H9 (cell line): ENCODE results near the gene AEBP2. TPM values are rescaled to one million over a fixed set of nuclear protein-coding genes. Genes with fewer than 3 reads are reported as not detected.

Experiments used
- DNase-seq: peaks from one replicate; pipeline ENCODE4 v3.0.0-alpha.2; 2017
- H2AFZ ChIP-seq: one replicate; pipeline ENCODE4 v1.6.1; 2013; ENCODE audit warnings: mild to moderate bottlenecking, low read length, control low read depth, moderate library complexity
- H2AK5ac ChIP-seq: 2 replicates; pipeline ENCODE4 v1.6.1; 2013; ENCODE audit warnings: low read length, control low read depth, mixed read lengths; ENCODE audit not compliant: insufficient read length
- H2BK120ac ChIP-seq: one replicate; pipeline ENCODE4 v1.6.1; 2013; ENCODE audit warnings: low read depth, mild to moderate bottlenecking, low read length, control low read depth, inconsistent platforms; ENCODE audit not compliant: poor library complexity, severe bottlenecking
- H2BK12ac ChIP-seq: 2 replicates; pipeline ENCODE4 v1.6.1; 2013; ENCODE audit warnings: low read length, control low read depth, mixed read lengths, low read depth; ENCODE audit not compliant: insufficient read length
- H2BK15ac ChIP-seq: 2 replicates; pipeline ENCODE4 v1.6.1; 2013; ENCODE audit warnings: low read depth, low read length, control low read depth
- H2BK20ac ChIP-seq: one replicate; pipeline ENCODE4 v1.6.1; 2013; ENCODE audit warnings: low read depth, mild to moderate bottlenecking, low read length, control low read depth, inconsistent platforms; ENCODE audit not compliant: poor library complexity, severe bottlenecking
- H2BK5ac ChIP-seq: 2 replicates; pipeline ENCODE4 v1.6.1; 2013; ENCODE audit warnings: low read length, control low read depth, mixed read lengths; ENCODE audit not compliant: insufficient read length
- H3K14ac ChIP-seq: 2 replicates; pipeline ENCODE4 v1.6.1; 2013; ENCODE audit warnings: low read length, control low read depth; ENCODE audit not compliant: insufficient read depth
- H3K18ac ChIP-seq: 2 replicates; pipeline ENCODE4 v1.6.1; 2013; ENCODE audit warnings: low read depth, mild to moderate bottlenecking, mixed read lengths, low read length, control low read depth; ENCODE audit not compliant: insufficient read length
- H3K23ac ChIP-seq: 2 replicates; pipeline ENCODE4 v1.6.1; 2013; ENCODE audit warnings: low read length, control low read depth, mixed read lengths, low read depth; ENCODE audit not compliant: insufficient read length
- H3K23me2 ChIP-seq: 2 replicates; pipeline ENCODE4 v1.6.1; 2013; ENCODE audit warnings: low read depth, mild to moderate bottlenecking, mixed read lengths, low read length, control low read depth; ENCODE audit not compliant: insufficient read length, poor library complexity, severe bottlenecking
- H3K27ac ChIP-seq: 2 replicates; pipeline ENCODE4 v1.5.1; 2013; ENCODE audit warnings: low read length, control low read depth, mixed read lengths, low read depth; ENCODE audit not compliant: insufficient read length
- H3K27me3 ChIP-seq: 2 replicates; pipeline ENCODE4 v1.6.1; 2013; ENCODE audit warnings: low read length, control low read depth, inconsistent platforms; ENCODE audit not compliant: insufficient read depth
- H3K4ac ChIP-seq: 2 replicates; pipeline ENCODE4 v1.6.1; 2013; ENCODE audit warnings: low read depth, mild to moderate bottlenecking, control low read depth, inconsistent platforms, low read length, moderate library complexity
- H3K4me1 ChIP-seq: 2 replicates; pipeline ENCODE4 v1.6.1; 2013; ENCODE audit warnings: low read length, control low read depth, inconsistent platforms; ENCODE audit not compliant: insufficient read depth
- H3K4me2 ChIP-seq: 2 replicates; pipeline ENCODE4 v1.6.1; 2013; ENCODE audit warnings: low read length, control low read depth, mixed read lengths; ENCODE audit not compliant: insufficient read length, insufficient read depth
- H3K56ac ChIP-seq: 2 replicates; pipeline ENCODE4 v1.6.1; 2013; ENCODE audit warnings: low read depth, mild to moderate bottlenecking, mixed read lengths, low read length, control low read depth; ENCODE audit not compliant: insufficient read length
- H3K79me1 ChIP-seq: 2 replicates; pipeline ENCODE4 v1.6.1; 2013; ENCODE audit warnings: low read depth, mild to moderate bottlenecking, moderate library complexity, low read length, control low read depth, inconsistent platforms; ENCODE audit not compliant: insufficient read depth, poor library complexity, severe bottlenecking
- H3K79me2 ChIP-seq: 2 replicates; pipeline ENCODE4 v1.6.1; 2013; ENCODE audit warnings: low read length, control low read depth, inconsistent platforms; ENCODE audit not compliant: insufficient read depth
- H3K9ac ChIP-seq: 2 replicates; pipeline ENCODE4 v1.6.1; 2013; ENCODE audit warnings: low read length, control low read depth, mixed read lengths; ENCODE audit not compliant: insufficient read length; ENCODE audit errors: extremely low read depth
- H3K9me3 ChIP-seq: one replicate; pipeline ENCODE4 v1.6.1; 2013; ENCODE audit warnings: low read depth, low read length, inconsistent platforms; ENCODE audit not compliant: control insufficient read depth
- H3T11ph ChIP-seq: one replicate; pipeline ENCODE4 v1.6.1; 2013; ENCODE audit warnings: mild to moderate bottlenecking, low read length, control low read depth, inconsistent platforms
- H4K20me1 ChIP-seq: one replicate; pipeline ENCODE4 v1.6.1; 2013; ENCODE audit not compliant: control insufficient read depth, insufficient read length, insufficient read depth
- H4K5ac ChIP-seq: 2 replicates; pipeline ENCODE4 v1.6.1; 2013; ENCODE audit warnings: low read depth, mild to moderate bottlenecking, mixed read lengths, low read length, control low read depth; ENCODE audit not compliant: insufficient read length
- H4K8ac ChIP-seq: replicated peaks from 2 replicates; pipeline ENCODE4 v1.6.1; 2013; ENCODE audit warnings: low read length, control low read depth, mixed read lengths, low read depth; ENCODE audit not compliant: insufficient read length
- H4K91ac ChIP-seq: 2 replicates; pipeline ENCODE4 v1.6.1; 2013; ENCODE audit warnings: low read depth, mild to moderate bottlenecking, moderate library complexity, mixed read lengths, low read length, control low read depth; ENCODE audit not compliant: insufficient read length
- H3K27ac Mint-ChIP-seq, 3 experiments: 2 replicates in 2 of 3; 3 replicates in 1 of 3; pipeline ENCODE4 v1.8.0; 2020 to 2021; ENCODE audit warnings: mixed read lengths in 3 of 3, mild to moderate bottlenecking in 1 of 3, moderate library complexity in 1 of 3
- H3K27me3 Mint-ChIP-seq: 2 replicates; pipeline ENCODE4 v1.8.0; 2021; ENCODE audit warnings: low read depth, mild to moderate bottlenecking, moderate library complexity, mixed read lengths
- H3K36me3 Mint-ChIP-seq, 3 experiments: 2 replicates in 2 of 3; 3 replicates in 1 of 3; pipeline ENCODE4 v1.8.0; 2020 to 2021; ENCODE audit warnings: low read depth in 3 of 3, mixed read lengths in 3 of 3; ENCODE audit not compliant: insufficient read depth in 1 of 3
- H3K4me1 Mint-ChIP-seq, 2 experiments: 2 replicates each; pipeline ENCODE4 v1.8.0; 2020; ENCODE audit warnings: mixed read lengths in 2 of 2
- H3K4me3 Mint-ChIP-seq, 2 experiments: 2 replicates in 1 of 2; 3 replicates in 1 of 2; pipeline ENCODE4 v1.8.0; 2020 to 2021; ENCODE audit warnings: mild to moderate bottlenecking in 2 of 2, mixed read lengths in 2 of 2, moderate library complexity in 1 of 2
- H3K9me3 Mint-ChIP-seq, 2 experiments: 2 replicates in 1 of 2; 3 replicates in 1 of 2; pipeline ENCODE4 v1.8.0; 2020; ENCODE audit warnings: mild to moderate bottlenecking in 2 of 2, mixed read lengths in 2 of 2, moderate library complexity in 1 of 2
- total RNA-seq: library from RNA; stranded (reverse); gene quantifications from 2 replicates; pipeline ENCODE4 v1.2.1, GENCODE V29; 2021
- TF ChIP-seq, protein P1 (sequence below): fragments of 200-600 bp; sonication (generic); conservative IDR thresholded peaks from 3 replicates; pipeline ENCODE4 v1.8.0; 2021; ENCODE audit warnings: antibody characterized with exemption, mild to moderate bottlenecking

The AEBP2 gene
- total RNA-seq, 1 experiment from 2014 or later: 82.8 TPM

DNA sequence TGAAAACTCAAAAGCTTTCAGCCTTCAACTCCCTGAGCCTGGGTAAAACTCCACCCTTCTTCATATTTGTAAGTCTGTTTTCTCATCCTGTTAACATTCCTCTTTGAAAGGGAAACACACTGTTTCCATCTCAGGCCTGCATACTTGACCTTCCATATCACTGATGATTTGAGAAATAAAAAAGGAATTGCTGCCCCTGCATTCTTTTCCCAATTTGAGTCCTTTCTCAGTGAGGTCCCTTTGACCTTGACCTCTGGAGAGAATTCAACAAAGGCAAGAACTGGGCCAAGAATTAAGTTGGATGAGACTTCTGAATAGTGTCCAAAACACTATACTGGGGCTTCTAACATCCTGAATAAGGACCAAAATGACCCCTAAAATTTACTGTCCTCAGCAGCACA, 108.0 kb downstream of the AEBP2 start:
- Mint-ChIP-seq H3K27ac (no peak overlapping the region), H3K27me3 (no peaks in the 10 kb centered on the region), H3K4me1 (peaks cover 11 to 13% of the 10 kb centered on the region in 2 experiments), H3K9me3 (no peaks in the 10 kb centered on the region), H3K36me3 (no peaks in the 10 kb centered on the region), H3K4me3 (no peak overlapping the region)
- no peak overlapping the region for H3K9ac ChIP-seq
- TF ChIP-seq, protein P1, sequence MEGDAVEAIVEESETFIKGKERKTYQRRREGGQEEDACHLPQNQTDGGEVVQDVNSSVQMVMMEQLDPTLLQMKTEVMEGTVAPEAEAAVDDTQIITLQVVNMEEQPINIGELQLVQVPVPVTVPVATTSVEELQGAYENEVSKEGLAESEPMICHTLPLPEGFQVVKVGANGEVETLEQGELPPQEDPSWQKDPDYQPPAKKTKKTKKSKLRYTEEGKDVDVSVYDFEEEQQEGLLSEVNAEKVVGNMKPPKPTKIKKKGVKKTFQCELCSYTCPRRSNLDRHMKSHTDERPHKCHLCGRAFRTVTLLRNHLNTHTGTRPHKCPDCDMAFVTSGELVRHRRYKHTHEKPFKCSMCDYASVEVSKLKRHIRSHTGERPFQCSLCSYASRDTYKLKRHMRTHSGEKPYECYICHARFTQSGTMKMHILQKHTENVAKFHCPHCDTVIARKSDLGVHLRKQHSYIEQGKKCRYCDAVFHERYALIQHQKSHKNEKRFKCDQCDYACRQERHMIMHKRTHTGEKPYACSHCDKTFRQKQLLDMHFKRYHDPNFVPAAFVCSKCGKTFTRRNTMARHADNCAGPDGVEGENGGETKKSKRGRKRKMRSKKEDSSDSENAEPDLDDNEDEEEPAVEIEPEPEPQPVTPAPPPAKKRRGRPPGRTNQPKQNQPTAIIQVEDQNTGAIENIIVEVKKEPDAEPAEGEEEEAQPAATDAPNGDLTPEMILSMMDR: no peak
- no peak overlapping the region for H2AFZ ChIP-seq
- no peaks in the 10 kb centered on the region for H3K79me1 ChIP-seq
- no peak overlapping the region for H3K56ac ChIP-seq
- H4K5ac ChIP-seq: no peak overlapping the region
- no peak overlapping the region for H2BK12ac ChIP-seq
- H2BK5ac ChIP-seq: no peak overlapping the region
- H3T11ph ChIP-seq: no peak overlapping the region
- H3K18ac ChIP-seq: no peak overlapping the region
- H3K27ac ChIP-seq: no peak overlapping the region
- no peaks in the 10 kb centered on the region for H3K23me2 ChIP-seq
- H3K14ac ChIP-seq: no peak overlapping the region
- H3K79me2 ChIP-seq: no peaks in the 10 kb centered on the region
- H2BK20ac ChIP-seq: no peak overlapping the region
- DNase-seq: no peak
- no peak overlapping the region for H2AK5ac ChIP-seq
- H3K23ac ChIP-seq: no peak overlapping the region
- H4K8ac ChIP-seq: no peak overlapping the region
- no peaks in the 10 kb centered on the region for H3K9me3 ChIP-seq
- H2BK120ac ChIP-seq: no peak overlapping the region
- no peaks in the 10 kb centered on the region for H3K4me1 ChIP-seq
- no peak overlapping the region for H2BK15ac ChIP-seq
- H3K4me2 ChIP-seq: no peak overlapping the region
- no peak overlapping the region for H3K4ac ChIP-seq
- H3K27me3 ChIP-seq: no peaks in the 10 kb centered on the region
- no peak overlapping the region for H4K91ac ChIP-seq
- H4K20me1 ChIP-seq: no peaks in the 10 kb centered on the region
